HG03103 (cell line): ENCODE data around the gene PCDHB1.

Experiments
- ATAC-seq: cut with Tn5 transposase; IDR thresholded peaks from one replicate; pipeline ENCODE4 v1.9.1; 2021; ENCODE audit warnings: low read depth; ENCODE audit not compliant: unreplicated experiment

The PCDHB1 gene, protein sequence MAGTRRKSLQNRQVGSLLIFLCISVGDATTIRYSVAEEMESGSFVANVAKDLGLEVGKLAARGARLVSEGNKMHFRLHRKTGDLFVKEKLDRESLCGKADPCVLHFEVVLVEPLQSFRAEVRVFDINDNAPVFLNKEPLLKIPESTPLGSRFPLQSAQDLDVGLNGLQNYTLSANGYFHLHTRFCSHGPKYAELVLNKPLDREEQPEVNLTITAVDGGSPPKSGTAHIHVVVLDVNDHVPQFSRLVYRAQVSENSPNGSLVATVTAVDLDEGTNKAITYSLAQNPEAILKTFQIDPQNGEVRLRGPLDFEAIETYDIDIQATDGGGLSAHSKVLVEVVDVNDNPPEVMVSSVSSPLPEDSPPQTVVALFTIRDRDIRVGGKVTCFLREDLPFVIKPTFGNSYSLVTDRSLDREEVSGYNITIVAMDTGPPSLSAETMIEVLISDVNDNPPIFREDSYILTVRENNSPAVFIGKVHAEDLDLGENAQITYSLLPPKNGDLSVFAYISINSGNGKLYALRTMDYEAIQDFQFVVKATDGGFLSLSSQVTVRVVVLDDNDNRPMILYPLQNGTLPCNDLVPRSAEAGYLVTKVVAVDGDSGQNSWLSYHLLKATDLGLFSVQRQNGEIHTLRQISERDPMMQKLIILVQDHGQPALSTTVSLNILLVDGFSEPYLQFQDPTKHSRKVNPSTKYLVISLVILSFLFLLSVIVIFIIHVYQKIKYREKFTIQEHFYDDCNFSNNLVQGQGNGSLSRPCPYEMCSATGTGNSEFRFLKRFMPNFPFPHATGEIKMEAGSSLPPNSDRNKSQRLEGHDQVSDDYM

DNA sequence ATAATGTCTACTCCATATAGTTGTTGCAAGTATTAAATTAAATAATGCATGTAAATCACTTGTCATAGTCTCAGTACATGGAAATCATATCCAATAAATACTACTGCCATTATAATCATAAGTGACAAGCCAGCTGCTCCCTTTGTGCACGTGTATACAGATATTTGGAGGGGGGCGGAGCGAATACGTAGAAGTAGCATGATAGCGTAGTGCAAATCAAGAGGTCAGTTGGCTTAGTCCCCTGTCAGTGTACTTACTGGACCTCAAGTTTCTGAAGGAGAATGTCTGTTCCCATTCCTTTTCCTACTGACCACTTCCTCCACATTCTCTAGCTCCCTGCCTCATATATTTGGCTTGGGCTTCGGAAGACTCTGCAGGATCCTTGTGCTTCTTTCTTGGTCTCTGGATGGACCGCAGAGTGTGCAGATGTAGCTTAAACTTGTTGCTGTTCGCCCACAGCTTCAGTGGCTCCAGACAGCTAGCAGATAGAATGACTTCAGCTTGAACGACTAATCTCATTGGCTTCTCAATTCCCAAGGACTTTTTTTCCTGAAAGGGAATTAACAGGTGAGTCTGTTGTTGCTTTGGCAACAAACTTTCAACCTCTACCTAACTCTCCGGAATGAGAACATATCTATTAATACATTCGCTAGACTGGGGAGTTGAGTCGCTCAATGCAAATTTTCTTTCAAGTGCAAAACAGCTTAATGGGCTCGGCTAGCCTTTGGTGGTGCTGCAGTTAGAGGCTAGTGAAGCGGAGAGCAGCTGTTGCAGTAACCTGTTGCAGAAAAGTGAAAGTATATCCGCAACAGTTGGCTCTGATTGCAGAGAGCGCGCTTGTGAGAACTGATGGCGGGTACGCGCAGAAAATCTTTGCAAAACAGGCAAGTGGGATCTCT, at the start of gene PCDHB1:
Gene PCDHB1 (plus strand): TSS at position 753 of the 899 bp plus-strand sequence. CDS start 97 bp downstream, at position 850.
- ATAC-seq = no peak

GRCh38 chr5:141001446-141001843, 49.7 kb upstream of the PCDHB1 start:
- ATAC-seq = no peak

GRCh38 chr5:141001844-141002604, 49.1 kb upstream of the PCDHB1 start:
- no peak for ATAC-seq

DNA sequence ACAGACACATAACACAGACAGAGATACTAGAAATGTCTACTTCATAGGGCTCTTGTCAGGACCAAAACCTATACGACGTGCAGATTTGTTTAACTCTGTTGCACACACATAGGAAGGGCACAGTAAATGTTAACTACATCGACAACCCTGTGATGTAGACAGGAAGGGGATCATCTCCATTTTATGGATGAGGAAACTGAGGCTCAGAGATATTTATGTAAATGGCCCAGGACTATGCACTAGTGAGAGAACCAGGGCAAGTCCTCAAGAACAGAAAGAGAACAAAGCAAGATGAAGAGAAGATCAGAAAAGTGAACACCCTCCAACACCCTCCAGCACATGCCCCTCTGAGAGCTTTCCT, 48.6 kb upstream of the PCDHB1 start:
- ATAC-seq = no peak

DNA sequence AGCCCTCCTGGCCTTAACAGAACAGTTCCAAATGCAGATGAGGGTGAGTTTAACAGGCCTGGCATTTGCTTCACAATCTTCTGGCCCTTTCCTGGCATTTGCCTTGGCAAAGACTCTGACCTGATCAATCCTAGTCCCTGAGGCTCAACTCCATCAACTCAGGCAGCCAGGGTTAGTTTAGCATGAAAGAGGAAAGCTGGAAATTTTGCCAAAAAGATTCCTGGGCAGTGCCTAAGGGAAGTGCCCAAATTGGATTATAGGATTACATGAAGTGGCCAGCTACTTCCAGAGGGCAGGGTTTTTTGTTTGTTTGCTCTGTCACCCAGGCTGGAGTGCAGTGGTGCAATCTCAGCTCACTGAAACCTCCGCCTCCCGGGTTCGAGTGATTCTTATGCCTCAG, 48.1 kb upstream of the PCDHB1 start:
- ATAC-seq = no peak

GRCh38 chr5:141003791-141004611, 47.2 kb upstream of the PCDHB1 start:
- no peak for ATAC-seq

GRCh38 chr5:141007791-141008190, 43.4 kb upstream of the PCDHB1 start:
- no peak for ATAC-seq

GRCh38 chr5:141010047-141010793, 41.0 kb upstream of the PCDHB1 start:
- ATAC-seq = no peak

GRCh38 chr5:141017943-141018342, 33.2 kb upstream of the PCDHB1 start:
- ATAC-seq = no peak

DNA sequence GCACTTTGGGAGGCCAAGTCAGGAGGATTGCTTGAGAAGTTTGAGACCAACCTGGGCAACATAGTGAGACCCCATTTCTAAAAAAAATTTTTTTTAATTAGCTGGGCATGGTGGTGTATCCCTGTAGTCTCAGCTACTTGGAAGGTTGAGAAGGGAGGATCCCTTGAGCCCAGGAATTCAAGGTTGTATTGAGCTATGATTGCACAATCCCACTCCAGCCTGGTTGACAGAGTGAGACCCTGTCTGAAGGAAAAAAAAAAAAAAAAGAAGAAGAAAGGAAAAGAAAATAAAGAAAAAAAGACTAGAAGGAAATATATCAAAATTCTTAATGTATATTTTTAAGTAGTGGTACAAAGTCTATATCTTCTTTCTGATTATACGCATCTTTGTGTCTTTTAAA, 28.8 kb upstream of the PCDHB1 start:
- ATAC-seq = no peak

DNA sequence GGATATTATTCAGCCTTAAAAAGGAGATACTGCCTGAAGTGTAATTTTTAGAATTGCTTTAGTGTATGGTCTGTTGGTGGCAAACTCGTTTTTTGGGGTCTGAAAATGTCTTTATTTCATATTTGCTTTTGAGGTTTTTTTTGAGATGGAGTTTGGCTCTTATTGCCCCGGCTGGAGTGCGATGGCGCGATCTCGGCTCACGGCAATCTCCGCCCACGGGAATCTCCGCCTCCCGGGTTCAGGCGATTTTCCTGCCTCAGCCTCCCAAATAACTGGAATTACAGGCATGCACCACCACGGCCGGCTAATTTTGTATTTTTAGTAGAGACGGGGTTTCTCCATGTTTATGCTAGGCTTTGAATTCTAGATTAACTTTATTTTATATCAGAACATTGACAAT, 20.2 kb upstream of the PCDHB1 start:
- no peak for ATAC-seq

GRCh38 chr5:141032626-141033025, 18.5 kb upstream of the PCDHB1 start:
- ATAC-seq = no peak

- no peak for ATAC-seq
Observed at GRCh38 chr5:141039061-141039460, 12.1 kb upstream of the PCDHB1 start.

DNA sequence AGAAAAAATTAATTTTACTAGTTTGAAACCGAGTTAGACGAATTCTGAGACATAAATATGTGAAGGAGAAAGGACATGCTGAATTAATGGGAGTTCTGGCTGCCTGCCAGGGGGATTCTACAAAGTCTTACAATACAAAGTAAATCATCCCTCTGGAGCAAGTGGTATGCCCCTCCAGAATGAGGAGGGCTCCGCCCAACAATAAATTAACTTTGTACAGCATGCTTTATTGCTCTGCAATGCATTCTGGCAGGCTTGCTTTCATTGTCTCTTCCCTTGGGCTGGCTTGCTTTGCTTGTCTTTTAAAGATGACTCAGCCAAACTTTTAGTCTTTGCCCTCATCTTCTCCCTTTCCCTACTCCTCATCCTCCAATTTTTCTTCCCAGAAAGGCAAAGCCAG, 11.7 kb upstream of the PCDHB1 start:
- no peak for ATAC-seq

DNA sequence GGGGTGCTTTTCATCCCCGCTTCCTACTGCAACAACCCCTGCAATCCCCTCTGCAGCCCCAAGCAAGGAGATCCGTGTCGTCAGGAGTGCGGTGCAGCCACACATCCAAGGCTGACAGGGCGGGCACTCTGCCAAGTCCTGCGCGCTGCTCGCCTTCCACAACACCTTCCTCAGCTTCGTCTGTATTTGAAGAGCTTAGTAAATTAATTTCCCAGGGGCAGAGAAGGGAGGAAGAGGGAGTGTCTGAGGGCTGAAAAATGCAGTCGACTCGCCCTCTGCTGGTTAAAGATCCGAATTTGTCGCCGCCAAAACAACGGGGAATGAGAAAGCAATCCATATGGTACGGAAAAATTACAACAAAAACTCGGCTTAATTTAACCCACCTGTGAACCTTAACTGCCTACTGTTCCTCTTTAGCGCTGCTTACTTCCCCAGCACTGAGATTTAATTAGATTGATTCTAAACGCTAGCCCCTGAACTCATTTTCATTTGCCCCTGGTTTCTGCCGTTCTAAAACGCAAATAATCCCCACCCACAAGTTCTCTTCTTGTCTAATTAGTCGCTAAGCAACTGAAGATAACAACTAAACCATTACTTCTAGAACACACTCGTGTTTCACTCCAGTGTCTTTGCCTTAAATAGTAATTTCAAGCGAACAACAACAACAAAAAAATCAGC, 10.9 kb upstream of the PCDHB1 start:
- ATAC-seq = no peak

DNA sequence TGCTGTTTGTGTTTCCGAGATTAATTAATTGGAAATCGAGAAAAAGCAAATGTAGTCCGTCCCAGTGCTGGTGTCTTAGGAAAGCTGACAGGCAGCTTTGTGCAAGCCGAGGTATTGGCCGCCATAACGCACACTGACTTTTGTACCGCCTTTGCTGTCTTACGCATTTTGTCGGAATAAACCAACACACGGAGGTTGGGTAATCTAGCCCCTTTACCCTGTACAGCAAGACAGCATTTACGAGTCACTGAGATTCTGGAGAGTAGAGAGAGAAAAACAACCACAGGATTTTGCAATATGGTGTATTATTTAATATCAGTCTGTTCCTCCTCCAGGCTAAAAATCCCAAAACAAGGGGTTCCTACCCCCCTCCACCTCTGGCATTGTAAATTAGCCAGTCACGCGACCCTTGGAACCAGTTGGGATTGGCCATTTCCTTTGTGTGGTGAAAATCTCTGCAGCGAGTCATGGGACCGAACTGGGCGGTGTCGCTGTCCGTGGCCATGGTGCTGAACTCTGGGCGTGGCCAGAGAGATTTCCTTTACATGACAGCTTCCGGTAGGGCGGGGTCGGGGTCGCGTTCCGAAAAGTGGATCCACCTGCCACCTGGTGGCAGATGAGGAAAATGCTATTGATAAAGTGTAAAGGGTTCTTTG, 10.3 kb upstream of the PCDHB1 start:
- peak; percentile 84 for ATAC-seq

DNA sequence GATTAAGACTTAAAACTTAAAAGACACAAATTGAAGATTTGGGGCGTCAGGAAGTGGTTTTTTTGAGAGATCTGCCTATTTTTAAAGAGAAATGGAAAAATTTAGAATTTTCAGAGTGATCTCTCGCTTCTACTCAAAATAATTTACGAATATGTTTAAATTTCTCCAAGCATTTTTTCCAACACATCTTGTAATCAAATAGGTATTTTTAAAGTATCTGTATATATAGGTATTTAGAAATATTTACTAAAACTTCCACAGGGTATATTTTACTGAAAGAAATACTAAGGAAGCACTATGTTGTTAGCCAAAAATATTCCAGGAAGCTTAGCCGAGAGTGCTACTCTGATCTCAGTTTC, 9.8 kb upstream of the PCDHB1 start:
- no peak for ATAC-seq

DNA sequence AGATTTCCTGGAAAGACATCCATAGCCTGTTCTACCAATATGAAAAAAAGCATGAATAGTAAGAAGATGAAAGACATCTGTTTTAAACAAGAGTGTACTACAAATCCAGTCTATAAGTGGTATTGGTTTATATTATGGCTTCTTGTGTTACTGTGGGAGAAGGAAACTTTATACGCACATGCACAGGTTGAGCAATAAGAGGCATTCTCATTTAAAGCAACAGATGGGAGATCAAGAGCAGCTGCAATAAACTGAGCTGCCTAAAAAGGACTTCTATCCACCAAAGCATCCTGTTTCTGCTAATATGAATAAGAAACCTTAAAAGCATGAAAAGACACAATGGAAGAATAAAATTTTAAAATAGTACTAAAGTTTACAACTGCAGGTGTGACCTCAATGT, 8.6 kb upstream of the PCDHB1 start:
- no peak for ATAC-seq
